K562 (cell line): ENCODE measurements around the gene ERGIC1. TPM values are rescaled to one million over a fixed set of nuclear protein-coding genes. Genes with fewer than 3 reads are reported as not detected.

ENCODE experiments used
- ATF6 ChIP-seq: sonication (generic); formaldehyde crosslinking; IDR thresholded peaks from 2 replicates; pipeline ENCODE4 v1.4.0; 2020; ENCODE audit warnings: mild to moderate bottlenecking, missing genetic modification reagents
- ATF7 ChIP-seq: fragments of 450-650 bp; IDR thresholded peaks from 2 replicates; pipeline ENCODE4 v1.7.1; 2014; ENCODE audit warnings: mild to moderate bottlenecking, moderate library complexity
- BRCA1 ChIP-seq, 2 experiments: fragments of 450-650 bp in 1 of 2; sonication (generic) in 1 of 2; formaldehyde crosslinking in 1 of 2; IDR thresholded peaks; 2 replicates each; pipeline versions ENCODE4 v1.5.0 to v1.6.1; 2017 to 2020; ENCODE audit warnings: mild to moderate bottlenecking in 1 of 2, missing genetic modification reagents in 1 of 2
- FOXK1 ChIP-seq: sonication (generic); formaldehyde crosslinking; IDR thresholded peaks from 2 replicates; pipeline ENCODE4 v1.8.0; 2022; ENCODE audit warnings: missing genetic modification reagents, mild to moderate bottlenecking, borderline replicate concordance
- HEY1 ChIP-seq: fragments of 250-450 bp; sonication (Bioruptor Pico); IDR thresholded peaks from 2 replicates; pipeline ENCODE4 v1.5.0; 2020; ENCODE audit warnings: mild to moderate bottlenecking, moderate library complexity, borderline replicate concordance
- MEF2D ChIP-seq: conservative IDR thresholded peaks from 2 replicates; pipeline ENCODE4 v1.6.1; 2016; ENCODE audit warnings: low read depth, missing genetic modification characterization, missing compliant biosample characterization
- MLLT1 ChIP-seq, 2 experiments: fragments of 450-650 bp; IDR thresholded peaks; 2 replicates each; pipeline ENCODE4 v1.6.1; 2016
- MXI1 ChIP-seq: IDR thresholded peaks from 2 replicates; pipeline ENCODE4 v1.6.1; 2011; ENCODE audit warnings: low read depth, mild to moderate bottlenecking, improper control_type of control experiment, low read length
- NBN ChIP-seq: fragments of 450-650 bp; IDR thresholded peaks from 2 replicates; pipeline ENCODE4 v1.6.1; 2016; ENCODE audit warnings: low read depth, mild to moderate bottlenecking
- PPARD ChIP-seq: fragments of 250-450 bp; sonication (Bioruptor Pico); IDR thresholded peaks from 2 replicates; pipeline ENCODE4 v1.8.0; 2022; ENCODE audit warnings: inconsistent platforms, mild to moderate bottlenecking, moderate library complexity
- RBBP5 ChIP-seq: fragments of 200-600 bp; sonication (generic); IDR thresholded peaks from 2 replicates; pipeline ENCODE4 v1.6.1; 2012; ENCODE audit warnings: borderline replicate concordance, mild to moderate bottlenecking, low read length, control low read depth, inconsistent platforms; ENCODE audit not compliant: insufficient read depth, poor library complexity, severe bottlenecking
- RBFOX2 ChIP-seq: fragments of 200-400 bp; formaldehyde crosslinking; IDR thresholded peaks from 2 replicates; pipeline ENCODE4 v1.6.1; 2017; ENCODE audit warnings: low read depth, mild to moderate bottlenecking, low read length, moderate library complexity
- SETDB1 ChIP-seq: IDR thresholded peaks from one replicate; pipeline ENCODE4 v1.6.1; 2012; ENCODE audit warnings: low read length, control low read depth, inconsistent platforms
- SIX5 ChIP-seq, 2 experiments: IDR thresholded peaks; 2 replicates each; pipeline ENCODE4 v1.6.1; 2011; ENCODE audit warnings: low read length in 2 of 2, borderline replicate concordance in 1 of 2, low read depth in 1 of 2, mild to moderate bottlenecking in 1 of 2, moderate library complexity in 1 of 2; ENCODE audit not compliant: insufficient read depth in 1 of 2
- TFAM ChIP-seq: fragments of 250-450 bp; sonication (Bioruptor Pico); conservative IDR thresholded peaks from 2 replicates; pipeline ENCODE4 v1.5.0; 2021; ENCODE audit warnings: mild to moderate bottlenecking, moderate library complexity
- ZNF316 ChIP-seq: fragments of 450-650 bp; IDR thresholded peaks from 2 replicates; pipeline ENCODE4 v1.6.1; 2016
- ZNF431 ChIP-seq: sonication (generic); formaldehyde crosslinking; IDR thresholded peaks from 2 replicates; pipeline ENCODE4 v1.8.0; 2022; ENCODE audit warnings: mild to moderate bottlenecking, missing genetic modification reagents
- ZNF584 ChIP-seq: fragments of 200-800 bp; sonication (Bioruptor generic); IDR thresholded peaks from 2 replicates; pipeline ENCODE4 v1.6.1; 2016; ENCODE audit warnings: low read depth, mild to moderate bottlenecking, missing genetic modification characterization, missing compliant biosample characterization
- ZNF644 ChIP-seq: fragments of 200-800 bp; sonication (Bioruptor generic); IDR thresholded peaks from 2 replicates; pipeline ENCODE4 v1.6.1; 2016; ENCODE audit warnings: low read depth, missing genetic modification characterization, missing compliant biosample characterization
- ZNF717 ChIP-seq: fragments of 250-450 bp; sonication (Bioruptor Pico); IDR thresholded peaks from 2 replicates; pipeline ENCODE4 v1.5.0; 2021
- polyA plus RNA-seq, 8 experiments: library from polyadenylated mRNA; depleted of rRNA in 4 of 8; stranded (reverse) in 5 of 8; unstranded in 3 of 8; fragments of >200 nt; fragmentation: Nextera tagmentation in 2 of 8; fragmentation: Illumina TruSeq in 1 of 8; extraction: Ambion mirVana in 2 of 8; extraction: Trizol in 1 of 8; gene quantifications; 2 replicates each; pipeline versions ENCODE4 v1.2.1 to v1.2.3, GENCODE V29; 2011 to 2014; ENCODE audit warnings: inconsistent platforms in 1 of 8, missing spikeins in 1 of 8
- total RNA-seq, 7 experiments: library from RNA; depleted of rRNA in 6 of 7; stranded (reverse); fragments of >200 nt in 6 of 7; fragmentation: Illumina TruSeq in 2 of 7; extraction: Trizol in 2 of 7; gene quantifications; 2 replicates each; pipeline versions ENCODE4 v1.2.1 to v1.2.3, GENCODE V29; 2011 to 2021; ENCODE audit warnings: low replicate concordance in 1 of 7
- TF ChIP-seq, protein P1 (sequence below): fragments of 450-650 bp; formaldehyde crosslinking; IDR thresholded peaks from 2 replicates; pipeline ENCODE4 v1.4.0; 2020; ENCODE audit warnings: mild to moderate bottlenecking, mixed read lengths

Gene ERGIC1
- total and polyA plus RNA-seq, 9 of the 15 experiments (the other 6 are each of a cell fraction or from before 2014, with no cell fraction given): 5.5 to 68.4 (median 36.4) TPM

GRCh38 chr5:172983542-172984243 is 149.6 kb downstream of the ERGIC1 start, which contains the start of gene ATP6V0E1 (continued):
- TF ChIP-seq PPARD (CRISPR knock-in tag): no peak
- TF ChIP-seq FOXK1: peak; percentile 19; the same call in 1 of the 2 replicates
- no peak for TF ChIP-seq TFAM (CRISPR knock-in tag)
- peak; percentile 40; the same call in 1 of the 2 replicates for TF ChIP-seq ATF7
- TF ChIP-seq ZNF431 (CRISPR knock-in tag): no peak
- no peak for TF ChIP-seq NBN
- peak; percentile 96 for TF ChIP-seq RBFOX2
- TF ChIP-seq ATF6 (CRISPR knock-in tag): no peak
- no peak for TF ChIP-seq ZNF644 (tag)
- TF ChIP-seq MLLT1 (IDR thresholded peaks at IDR 0.05): no peak
- 0 out of 2 replicates have a peak, but pooled peaks have one; percentile 12 for TF ChIP-seq MXI1
- no peak for TF ChIP-seq SETDB1
- TF ChIP-seq BRCA1 (IDR thresholded peaks at IDR 0.05): no peak
- TF ChIP-seq BRCA1 (CRISPR knock-in tag; IDR thresholded peaks at IDR 0.05): no peak
- no peak for TF ChIP-seq ZNF316
- no peak for TF ChIP-seq HEY1 (CRISPR knock-in tag)
- no peak for TF ChIP-seq ZNF717
- TF ChIP-seq, protein P1, sequence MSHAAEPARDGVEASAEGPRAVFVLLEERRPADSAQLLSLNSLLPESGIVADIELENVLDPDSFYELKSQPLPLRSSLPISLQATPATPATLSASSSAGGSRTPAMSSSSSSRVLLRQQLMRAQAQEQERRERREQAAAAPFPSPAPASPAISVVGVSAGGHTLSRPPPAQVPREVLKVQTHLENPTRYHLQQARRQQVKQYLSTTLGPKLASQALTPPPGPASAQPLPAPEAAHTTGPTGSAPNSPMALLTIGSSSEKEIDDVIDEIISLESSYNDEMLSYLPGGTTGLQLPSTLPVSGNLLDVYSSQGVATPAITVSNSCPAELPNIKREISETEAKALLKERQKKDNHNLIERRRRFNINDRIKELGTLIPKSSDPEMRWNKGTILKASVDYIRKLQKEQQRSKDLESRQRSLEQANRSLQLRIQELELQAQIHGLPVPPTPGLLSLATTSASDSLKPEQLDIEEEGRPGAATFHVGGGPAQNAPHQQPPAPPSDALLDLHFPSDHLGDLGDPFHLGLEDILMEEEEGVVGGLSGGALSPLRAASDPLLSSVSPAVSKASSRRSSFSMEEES (CRISPR knock-in tag): peak; percentile 97
- peak; percentile 68 for TF ChIP-seq RBBP5
- no peak for TF ChIP-seq SIX5 (IDR thresholded peaks at IDR 0.05; ENCODE audit: borderline replicate concordance in 1 of 2, insufficient read depth in 1 of 2, low read depth in 1 of 2, low read length in 2 of 2)
- TF ChIP-seq ZNF584: no peak
- no peak for TF ChIP-seq MEF2D
